Mesendoderm (in vitro differentiated cells): ENCODE data around the gene AUH.
A peak's percentile ranks its signal among the peaks of the same experiment; 100 is the strongest.

Experiments
- DNase-seq: peaks from one replicate; pipeline ENCODE4 v3.0.0; 2013
- H2AK5ac ChIP-seq: 2 replicates; pipeline ENCODE4 v1.6.1; 2013; ENCODE audit warnings: low read length, inconsistent platforms
- H2BK120ac ChIP-seq: 2 replicates; pipeline ENCODE4 v1.6.1; 2013; ENCODE audit warnings: low read depth, mild to moderate bottlenecking, low read length, moderate library complexity, mixed read lengths
- H2BK15ac ChIP-seq: replicated peaks from 2 replicates; pipeline ENCODE4 v1.6.1; 2013; ENCODE audit warnings: low read depth, mild to moderate bottlenecking, moderate library complexity
- H2BK5ac ChIP-seq: 2 replicates; pipeline ENCODE4 v1.6.1; 2013; ENCODE audit warnings: low read length, inconsistent platforms
- H3K18ac ChIP-seq: 2 replicates; pipeline ENCODE4 v1.6.1; 2013; ENCODE audit warnings: mild to moderate bottlenecking, low read length, mixed read lengths
- H3K23ac ChIP-seq: one replicate; pipeline ENCODE4 v1.6.1; 2013; ENCODE audit warnings: low read length
- H3K27ac ChIP-seq: 2 replicates; pipeline ENCODE4 v1.5.1; 2013; ENCODE audit warnings: low read depth, mild to moderate bottlenecking, inconsistent platforms, low read length, moderate library complexity
- H3K27me3 ChIP-seq: 2 replicates; pipeline ENCODE4 v1.6.1; 2013; ENCODE audit warnings: low read length, control low read depth, mild to moderate bottlenecking, inconsistent platforms; ENCODE audit not compliant: insufficient read depth, poor library complexity
- H3K36me3 ChIP-seq: 2 replicates; pipeline ENCODE4 v1.6.1; 2013; ENCODE audit warnings: low read length, inconsistent platforms; ENCODE audit not compliant: control insufficient read depth, insufficient read depth
- H3K4ac ChIP-seq: one replicate; pipeline ENCODE4 v1.6.1; 2013; ENCODE audit warnings: low read depth, mild to moderate bottlenecking, low read length, moderate library complexity
- H3K4me1 ChIP-seq: 2 replicates; pipeline ENCODE4 v1.6.1; 2013; ENCODE audit warnings: low read depth, low read length, inconsistent platforms; ENCODE audit not compliant: control insufficient read depth
- H3K4me2 ChIP-seq: 2 replicates; pipeline ENCODE4 v1.6.1; 2013; ENCODE audit warnings: low read length
- H3K4me3 ChIP-seq: 2 replicates; pipeline ENCODE4 v1.5.1; 2013; ENCODE audit warnings: mild to moderate bottlenecking, low read length
- H3K56ac ChIP-seq: one replicate; pipeline ENCODE4 v1.6.1; 2013; ENCODE audit warnings: low read length
- H3K79me1 ChIP-seq: 2 replicates; pipeline ENCODE4 v1.6.1; 2013; ENCODE audit warnings: low read length, inconsistent platforms
- H3K79me2 ChIP-seq: 2 replicates; pipeline ENCODE4 v1.6.1; 2013; ENCODE audit warnings: mild to moderate bottlenecking, low read length; ENCODE audit not compliant: control insufficient read depth, insufficient read depth
- H3K9ac ChIP-seq: 2 replicates; pipeline ENCODE4 v1.6.1; 2013; ENCODE audit warnings: low read length, inconsistent platforms
- H4K5ac ChIP-seq: one replicate; pipeline ENCODE4 v1.6.1; 2013; ENCODE audit warnings: low read length
- H4K8ac ChIP-seq: one replicate; pipeline ENCODE4 v1.6.1; 2013; ENCODE audit warnings: low read depth, mild to moderate bottlenecking, control low read depth, low read length, moderate library complexity
- WGBS: extraction: QIAGEN DNeasy Blood & Tissue Kit; methylation state at CpG from one replicate; pipeline ENCODE4 v1.1.7; 2013; ENCODE audit warnings: low lambda C conversion rate, missing lambda C conversion rate; ENCODE audit not compliant: insufficient coverage; ENCODE audit errors: extremely low coverage; 5-methylcytosine and 5-hydroxymethylcytosine counted together

Gene AUH

DNA sequence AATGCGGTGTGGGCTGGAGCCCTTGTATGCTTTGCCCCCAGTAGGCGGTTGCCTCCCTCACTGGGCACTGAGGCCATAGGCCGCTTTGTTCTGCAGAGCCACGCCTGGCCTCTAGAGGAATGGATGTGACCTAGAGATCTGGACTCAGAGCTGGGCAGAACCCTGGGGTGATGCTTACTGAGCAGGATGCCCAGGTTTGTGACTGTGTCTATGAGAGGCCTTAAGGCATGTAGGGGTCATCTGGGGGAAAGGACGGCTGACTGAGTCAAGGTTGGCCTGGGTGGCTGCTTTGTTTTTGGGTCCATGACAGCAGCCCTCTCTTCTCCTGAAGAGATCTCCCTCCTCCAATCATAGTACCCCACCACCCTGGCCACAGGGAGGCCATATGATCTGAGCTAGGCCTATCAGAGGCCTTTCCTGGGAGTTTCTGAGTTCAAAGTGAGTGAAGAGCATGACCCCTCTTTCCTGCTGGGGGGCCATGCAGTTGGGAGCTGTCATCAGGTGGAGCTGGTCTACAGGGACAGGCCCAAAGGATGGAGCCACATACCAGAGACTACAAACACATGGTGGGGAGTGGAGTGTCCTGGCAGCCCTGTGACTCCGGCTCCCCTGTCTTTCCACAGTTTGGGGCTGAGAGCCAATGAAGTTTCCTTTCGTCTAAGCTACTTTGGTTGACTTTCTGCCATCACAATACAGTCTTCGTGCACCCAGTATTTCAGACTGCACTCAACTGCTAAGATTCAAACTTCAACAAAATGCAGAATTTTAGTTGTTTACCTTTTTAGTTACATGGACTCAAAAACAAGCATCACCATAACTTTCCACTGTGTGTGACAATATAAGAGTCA is 165.4 kb downstream of the AUH start:
- no peaks in the 10 kb centered on the region for H3K79me2 ChIP-seq
- H3K4me3 ChIP-seq = no peak overlapping the region
- no CpG with 5 or more reads among the region's 8 CpGs for WGBS
- H3K79me1 ChIP-seq = no peaks in the 10 kb centered on the region
- no peak overlapping the region for H2BK15ac ChIP-seq
- H3K4ac ChIP-seq = no peak overlapping the region
- H4K8ac ChIP-seq = no peak overlapping the region
- no peak overlapping the region for H2AK5ac ChIP-seq
- DNase-seq = no peak
- no peaks in the 10 kb centered on the region for H3K36me3 ChIP-seq
- H3K18ac ChIP-seq = no peak overlapping the region
- H2BK120ac ChIP-seq = no peak overlapping the region
- no peaks in the 10 kb centered on the region for H3K4me1 ChIP-seq
- no peak overlapping the region for H3K4me2 ChIP-seq
- H2BK5ac ChIP-seq = no peak overlapping the region
- no peak overlapping the region for H4K5ac ChIP-seq
- H3K27me3 ChIP-seq = no peaks in the 10 kb centered on the region
- no peak overlapping the region for H3K56ac ChIP-seq
- no peak overlapping the region for H3K27ac ChIP-seq
- no peak overlapping the region for H3K9ac ChIP-seq
- no peak overlapping the region for H3K23ac ChIP-seq

DNA sequence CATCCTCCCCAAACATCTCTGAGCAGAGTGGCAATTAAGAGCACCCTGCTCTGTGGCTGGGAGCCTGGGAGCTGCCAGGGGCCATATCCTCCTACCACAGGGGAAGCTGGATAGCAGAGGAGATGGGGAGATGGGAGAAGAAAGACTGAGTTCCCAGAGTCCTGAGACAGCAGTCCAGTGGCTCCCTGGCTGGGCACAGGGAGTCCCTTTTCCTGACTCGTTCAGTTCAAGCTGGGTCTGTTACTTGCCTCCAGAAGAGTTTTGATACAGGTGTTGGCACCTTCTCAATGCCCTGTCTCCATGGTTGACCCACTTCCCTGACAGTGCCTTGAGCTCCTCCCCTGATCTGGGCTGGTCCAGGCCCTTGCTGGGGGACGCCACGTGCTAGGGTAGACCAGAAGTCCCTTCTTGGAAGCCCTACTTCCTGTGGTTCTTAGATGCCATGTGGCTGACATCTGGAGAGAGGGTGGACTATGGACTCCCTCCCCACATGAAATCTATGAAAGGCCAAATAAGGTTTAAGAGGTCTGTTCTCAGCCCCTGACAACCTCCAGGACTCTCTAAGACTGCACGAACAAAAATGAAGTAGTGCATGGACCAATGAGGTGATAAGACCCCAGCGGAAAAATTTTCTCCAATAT is 166.2 kb downstream of the AUH start:
- no peak overlapping the region for H3K4ac ChIP-seq
- H3K23ac ChIP-seq = no peak overlapping the region
- no peaks in the 10 kb centered on the region for H3K4me1 ChIP-seq
- H2BK15ac ChIP-seq = no peak overlapping the region
- H4K8ac ChIP-seq = no peak overlapping the region
- H3K79me2 ChIP-seq = no peaks in the 10 kb centered on the region
- no peaks in the 10 kb centered on the region for H3K79me1 ChIP-seq
- H3K36me3 ChIP-seq = no peaks in the 10 kb centered on the region
- H2AK5ac ChIP-seq = no peak overlapping the region
- H3K27me3 ChIP-seq = no peaks in the 10 kb centered on the region
- no peak overlapping the region for H2BK5ac ChIP-seq
- no peak overlapping the region for H4K5ac ChIP-seq
- H3K18ac ChIP-seq = no peak overlapping the region
- no peak overlapping the region for H3K4me3 ChIP-seq
- H3K9ac ChIP-seq = no peak overlapping the region
- DNase-seq = no peak
- H3K4me2 ChIP-seq = no peak overlapping the region
- no peak overlapping the region for H2BK120ac ChIP-seq
- WGBS = no CpG with 5 or more reads among the region's 5 CpGs
- no peak overlapping the region for H3K56ac ChIP-seq
- no peak overlapping the region for H3K27ac ChIP-seq

DNA sequence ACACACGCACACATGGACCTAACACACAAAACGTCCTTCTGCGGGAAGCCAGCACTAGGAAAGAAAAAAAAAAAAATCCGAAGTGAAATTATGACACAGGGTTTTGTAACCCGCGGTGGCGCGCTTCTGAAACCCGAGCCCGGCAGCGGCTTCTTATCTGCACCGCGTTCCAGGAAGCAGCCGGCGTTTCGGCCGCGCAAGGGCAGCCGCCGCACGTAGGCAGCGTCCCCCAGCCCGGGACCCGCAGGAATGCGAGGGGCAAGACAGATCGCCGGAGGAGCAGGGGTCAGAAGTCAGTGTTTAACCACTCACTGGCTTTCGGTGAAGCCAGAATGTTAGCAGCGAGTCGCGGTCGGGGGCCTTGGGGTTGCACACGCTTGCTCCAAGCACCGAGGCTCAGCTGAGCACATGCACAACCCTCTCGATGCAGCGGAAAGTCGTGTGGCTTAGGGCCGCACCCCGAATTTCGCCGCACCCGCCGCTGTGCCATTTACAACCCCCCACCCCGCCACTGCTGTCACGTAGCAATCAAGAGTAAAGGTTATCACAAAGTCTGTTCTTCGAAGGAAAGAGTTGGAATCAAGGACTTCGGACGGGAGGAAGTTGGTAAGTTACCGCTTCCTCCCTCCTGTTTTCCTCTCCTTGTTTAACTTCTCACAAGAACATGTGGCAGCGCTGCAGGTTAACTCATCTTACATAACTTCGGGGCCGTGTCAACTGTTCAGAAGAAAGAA is 167.9 kb downstream of the AUH start:
- H3K27ac ChIP-seq = peak overlapping the region; percentile 23
- peak overlapping the region; percentile 85 for H3K18ac ChIP-seq
- H4K8ac ChIP-seq = no peak overlapping the region
- peak; percentile 93 for DNase-seq
- no peak overlapping the region for H2BK15ac ChIP-seq
- WGBS = no CpG with 5 or more reads among the region's 52 CpGs
- H3K36me3 ChIP-seq = no peaks in the 10 kb centered on the region
- H3K27me3 ChIP-seq = no peaks in the 10 kb centered on the region
- H3K4me2 ChIP-seq = peak overlapping the region; percentile 66
- H3K4me3 ChIP-seq = peak overlapping the region; percentile 2
- no peaks in the 10 kb centered on the region for H3K79me2 ChIP-seq
- no peak overlapping the region for H3K23ac ChIP-seq
- no peak overlapping the region for H2BK5ac ChIP-seq
- no peak overlapping the region for H3K4ac ChIP-seq
- no peak overlapping the region for H4K5ac ChIP-seq
- no peak overlapping the region for H2AK5ac ChIP-seq
- H3K79me1 ChIP-seq = no peaks in the 10 kb centered on the region
- peak overlapping the region; percentile 88 for H3K56ac ChIP-seq
- H2BK120ac ChIP-seq = no peak overlapping the region
- H3K4me1 ChIP-seq = no peaks in the 10 kb centered on the region
- peak overlapping the region; percentile 71 for H3K9ac ChIP-seq

DNA sequence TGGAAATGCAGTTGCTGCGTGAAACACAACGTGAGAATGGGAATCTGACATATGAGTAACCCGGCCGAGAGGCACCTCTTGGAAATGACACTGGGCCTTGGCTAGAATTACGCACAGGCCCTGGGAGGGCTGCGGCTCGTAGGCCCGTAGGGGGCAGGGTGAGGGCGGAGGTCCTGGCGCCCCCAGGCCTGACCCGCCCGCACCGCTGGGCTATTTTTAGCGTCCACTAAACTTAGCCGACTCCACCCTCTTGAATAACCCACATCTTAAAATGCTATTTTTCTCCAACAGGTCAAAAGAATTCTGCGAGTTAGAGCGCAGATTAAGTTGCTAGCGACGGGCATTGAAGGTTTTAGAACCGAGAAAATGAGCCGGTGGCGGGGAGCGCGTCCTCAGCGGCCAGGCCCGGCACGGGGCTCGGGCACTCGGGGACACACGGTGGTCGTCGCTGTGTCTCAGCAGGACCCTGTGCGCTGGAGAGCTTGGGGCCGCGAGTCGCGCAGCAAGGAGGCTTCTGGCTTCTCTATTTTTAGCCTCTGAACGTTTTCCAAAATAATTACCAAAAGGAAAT is 168.5 kb downstream of the AUH start:
- Histone ChIP-seq H4K8ac (no peak overlapping the region), H2BK15ac (no peak overlapping the region), H3K9ac (peak overlapping the region; percentile 71), H2BK120ac (no peak overlapping the region), H3K4me2 (peak overlapping the region; percentile 66), H3K4ac (peak overlapping the region; percentile 38), H3K27me3 (no peaks in the 10 kb centered on the region), H2AK5ac (no peak overlapping the region), H3K4me3 (peak overlapping the region; percentile 2), H2BK5ac (no peak overlapping the region), H3K79me1 (no peaks in the 10 kb centered on the region), H3K79me2 (no peaks in the 10 kb centered on the region), H3K23ac (no peak overlapping the region), H4K5ac (no peak overlapping the region), H3K4me1 (no peaks in the 10 kb centered on the region), H3K56ac (peak overlapping the region; percentile 88), H3K36me3 (no peaks in the 10 kb centered on the region), H3K27ac (peak overlapping the region; percentile 23), H3K18ac (peak overlapping the region; percentile 85)
- peak; percentile 90 for DNase-seq
- no CpG with 5 or more reads among the region's 38 CpGs for WGBS

DNA sequence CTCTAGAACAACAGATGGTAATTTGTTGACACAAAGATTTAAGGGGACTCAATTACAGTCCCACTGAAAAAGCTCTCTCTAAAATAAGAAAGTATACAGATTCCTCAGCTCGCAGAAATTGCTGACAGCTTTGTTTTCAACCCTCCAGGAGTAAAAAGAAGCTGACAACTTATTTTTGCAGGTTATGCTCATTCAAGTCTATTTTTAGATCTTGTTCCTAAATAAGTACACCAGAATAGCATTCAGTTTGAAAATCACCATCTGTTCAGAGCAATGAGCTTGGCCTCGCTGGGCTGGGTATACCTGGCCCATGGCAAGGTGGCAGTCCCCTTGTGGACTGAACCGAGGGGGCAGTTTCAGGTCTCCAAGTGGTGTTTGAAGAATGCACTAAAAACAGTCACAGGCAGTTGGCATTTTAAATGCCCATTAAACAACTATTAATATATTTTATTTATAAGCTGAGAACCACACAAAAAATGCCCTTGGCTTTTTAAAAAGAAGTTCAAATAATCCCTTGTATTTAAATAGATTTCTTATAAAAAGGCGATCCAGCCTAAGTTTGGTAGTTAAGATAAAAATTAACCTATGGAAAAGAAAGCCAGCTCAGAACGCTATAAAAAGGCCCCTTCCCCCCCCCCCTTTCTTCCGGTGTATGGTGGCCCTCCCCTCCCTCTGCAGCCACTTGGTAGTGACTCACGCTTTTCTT is 169.2 kb downstream of the AUH start:
- no peak overlapping the region for H2BK120ac ChIP-seq
- H3K9ac ChIP-seq = peak overlapping the region; percentile 71
- H3K56ac ChIP-seq = no peak overlapping the region
- H3K4me2 ChIP-seq = peak overlapping the region; percentile 66
- H3K18ac ChIP-seq = peak overlapping the region; percentile 85
- no peak overlapping the region for H3K27ac ChIP-seq
- H3K27me3 ChIP-seq = no peaks in the 10 kb centered on the region
- no peaks in the 10 kb centered on the region for H3K4me1 ChIP-seq
- no peaks in the 10 kb centered on the region for H3K79me2 ChIP-seq
- H3K4me3 ChIP-seq = no peak overlapping the region
- H2BK5ac ChIP-seq = no peak overlapping the region
- no peak overlapping the region for H4K5ac ChIP-seq
- H3K36me3 ChIP-seq = no peaks in the 10 kb centered on the region
- no peak overlapping the region for H3K23ac ChIP-seq
- no peak overlapping the region for H4K8ac ChIP-seq
- no peak overlapping the region for H2BK15ac ChIP-seq
- WGBS = no CpG with 5 or more reads among the region's 7 CpGs
- no peak for DNase-seq
- no peaks in the 10 kb centered on the region for H3K79me1 ChIP-seq
- no peak overlapping the region for H3K4ac ChIP-seq
- H2AK5ac ChIP-seq = no peak overlapping the region
